CD4-positive, alpha-beta T cell treated with Interleukin-12 subunit alpha and Interleukin-12 subunit beta, for 1 hour (primary cell): Measurements from ENCODE around the gene RPS6KA2.
"Not testable (repeated sequence)": the region's sequence is repeated elsewhere in the genome, so short reads cannot be mapped to it uniquely, and the experiment has no call there.

Source experiments
- DNase-seq: peaks from one replicate; pipeline ENCODE4 v3.0.0-alpha.2; 2020

RPS6KA2 gene

DNA sequence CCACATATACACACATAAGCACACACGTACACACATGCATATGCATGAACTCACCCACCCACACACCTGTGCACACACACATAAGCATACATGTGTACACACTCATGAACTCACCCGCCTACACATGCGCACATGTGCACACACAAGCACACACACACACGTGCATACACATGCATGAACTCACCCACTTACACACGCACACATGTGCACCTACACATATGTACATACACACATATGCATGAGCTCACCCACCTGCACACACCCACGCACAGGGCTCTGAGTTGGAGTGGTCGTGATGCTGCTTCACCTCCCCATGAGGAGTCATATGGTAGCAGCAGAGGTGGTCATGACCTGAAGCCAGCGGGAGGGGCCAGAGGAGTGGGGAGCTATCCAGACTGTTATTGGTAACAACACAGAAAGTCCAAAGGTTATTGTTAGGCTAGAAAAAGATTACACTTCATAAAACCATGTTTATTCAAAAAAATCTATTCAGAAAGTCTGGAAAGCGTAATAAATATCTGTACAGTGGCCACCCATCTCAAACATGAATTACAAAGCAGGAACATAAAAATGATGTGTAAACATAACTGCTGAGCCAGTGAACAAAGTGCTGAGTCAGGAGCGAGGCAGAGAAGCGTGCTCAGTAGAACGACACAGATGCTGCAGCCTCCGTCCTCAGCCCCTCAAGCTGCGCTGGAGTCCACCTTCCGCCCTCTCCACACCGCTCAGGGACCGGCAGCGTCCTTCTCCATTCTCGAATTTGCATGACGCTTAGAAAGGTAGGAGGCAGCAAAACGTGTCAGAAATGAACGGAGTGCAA lies 217.9 kb downstream of the RPS6KA2 start:
- DNase-seq: no peak

DNA sequence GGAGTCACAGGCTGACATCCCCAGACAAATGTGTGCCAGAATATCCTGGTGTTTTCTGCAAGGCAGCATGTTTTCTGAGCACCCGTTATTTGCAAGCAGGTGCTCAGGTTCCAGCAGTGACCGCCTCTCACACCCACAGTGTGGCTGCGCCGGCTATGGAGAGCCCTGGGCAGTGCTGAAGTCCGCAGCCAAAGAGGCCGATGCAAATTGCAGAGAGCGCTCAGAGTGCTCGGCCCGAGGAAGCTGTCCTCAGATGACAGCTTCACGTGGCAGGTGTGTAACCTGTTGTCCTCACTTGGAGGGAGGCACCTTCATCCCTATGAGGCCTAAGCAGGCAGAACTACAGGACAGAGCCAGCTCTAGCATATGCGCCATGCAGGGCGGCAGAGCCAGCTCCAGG lies 220.9 kb downstream of the RPS6KA2 start:
- no peak for DNase-seq

DNA sequence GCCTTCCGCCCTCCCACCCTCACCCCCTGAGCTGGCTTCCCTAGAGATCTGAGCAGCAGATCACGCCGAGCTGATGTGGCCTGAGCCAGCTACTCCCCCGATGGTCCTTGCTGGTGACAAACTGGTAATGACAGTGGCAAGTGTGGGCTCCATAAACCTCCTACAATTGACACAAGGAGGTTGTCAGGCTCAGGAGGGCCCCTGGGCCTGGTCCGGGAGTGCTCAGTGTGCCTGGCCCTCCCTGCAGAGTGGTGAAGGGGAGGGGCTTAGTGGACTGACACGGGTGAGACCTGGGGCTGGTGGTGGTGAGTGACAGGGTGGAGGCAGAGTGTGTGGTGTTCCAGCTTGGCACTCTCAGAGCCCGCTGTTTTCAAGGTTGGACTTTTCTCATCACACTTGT lies 221.7 kb downstream of the RPS6KA2 start:
- DNase-seq: no peak

DNA sequence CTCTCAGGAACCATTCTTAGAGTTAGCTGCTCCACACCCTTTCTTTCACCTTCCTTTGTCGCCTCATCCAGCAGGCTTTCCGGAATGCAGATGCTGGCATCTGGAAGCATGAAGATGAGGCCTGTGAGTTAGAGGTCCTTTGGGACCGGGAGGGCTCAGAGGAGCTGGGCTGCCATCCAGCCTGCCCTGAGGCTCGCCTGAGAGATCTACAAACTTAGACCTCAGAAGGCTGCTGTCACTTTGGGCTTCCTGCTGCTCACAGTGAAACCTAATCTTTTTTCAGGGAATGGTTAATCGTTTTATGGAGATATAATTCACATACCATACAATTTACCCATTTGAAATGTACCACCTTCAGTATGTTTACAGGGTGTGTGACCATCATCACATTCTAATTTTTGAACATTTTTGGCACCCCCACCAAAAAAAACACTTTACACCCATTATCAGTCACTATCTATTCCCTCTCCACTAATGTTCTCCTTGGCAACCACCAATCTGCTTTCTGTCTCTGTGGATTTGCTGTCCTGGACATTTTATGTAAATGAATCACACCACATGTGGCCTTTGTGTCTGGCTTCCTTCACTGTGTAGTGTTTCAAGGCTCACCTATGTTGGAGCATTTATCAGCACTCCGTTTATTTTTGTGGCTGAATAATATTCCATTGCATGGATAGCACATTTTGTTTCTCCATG lies 224.3 kb downstream of the RPS6KA2 start:
- DNase-seq: no peak

DNA sequence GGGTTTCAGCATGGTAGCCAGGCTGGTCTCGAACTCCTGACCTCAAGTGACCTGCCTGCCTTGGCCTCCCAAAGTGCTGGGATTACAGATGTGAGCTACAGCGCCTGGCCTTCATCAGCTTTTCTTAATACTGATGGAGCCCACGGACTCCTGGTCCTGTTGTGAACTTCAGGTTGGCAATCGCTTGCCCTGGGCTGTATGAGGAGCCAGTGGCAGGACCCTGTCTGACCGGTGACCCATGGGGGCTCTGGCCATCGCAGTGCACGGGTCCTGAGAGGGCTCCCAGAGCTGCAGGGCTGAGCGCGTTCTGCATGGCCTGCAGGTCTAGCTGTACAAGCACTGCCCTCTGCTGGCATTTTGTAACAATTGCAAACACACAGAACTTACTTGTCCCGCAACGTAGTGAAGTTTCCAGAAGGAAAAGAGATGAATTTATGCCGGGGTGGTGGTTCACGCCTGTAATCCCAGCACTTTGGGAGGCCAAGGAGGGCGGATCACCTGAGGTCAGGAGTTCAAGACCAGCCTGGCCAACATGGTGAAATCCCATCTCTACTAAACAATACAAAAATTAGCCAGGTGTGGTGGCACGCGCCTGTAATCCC lies 226.3 kb downstream of the RPS6KA2 start:
- DNase-seq: peak; percentile 73

DNA sequence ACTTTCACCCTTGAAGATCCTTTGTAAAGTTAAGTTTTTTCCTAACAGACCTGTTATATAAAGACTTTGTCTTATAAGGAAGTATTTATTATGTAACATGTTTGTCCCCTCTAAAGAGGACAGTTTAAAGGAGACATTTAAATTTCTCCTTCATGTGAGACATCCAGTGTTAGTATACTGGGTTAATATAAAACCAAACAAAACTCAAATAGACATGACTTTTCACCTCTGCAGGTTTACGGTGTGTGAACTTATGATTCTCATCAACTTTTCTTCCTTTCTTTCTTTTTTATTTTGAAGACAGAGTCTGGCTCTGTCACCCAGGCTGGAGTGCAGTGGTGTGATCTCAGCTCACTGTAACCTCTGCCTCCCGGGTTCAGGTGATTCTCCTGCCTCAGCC lies 226.9 kb downstream of the RPS6KA2 start:
- DNase-seq: no peak

DNA sequence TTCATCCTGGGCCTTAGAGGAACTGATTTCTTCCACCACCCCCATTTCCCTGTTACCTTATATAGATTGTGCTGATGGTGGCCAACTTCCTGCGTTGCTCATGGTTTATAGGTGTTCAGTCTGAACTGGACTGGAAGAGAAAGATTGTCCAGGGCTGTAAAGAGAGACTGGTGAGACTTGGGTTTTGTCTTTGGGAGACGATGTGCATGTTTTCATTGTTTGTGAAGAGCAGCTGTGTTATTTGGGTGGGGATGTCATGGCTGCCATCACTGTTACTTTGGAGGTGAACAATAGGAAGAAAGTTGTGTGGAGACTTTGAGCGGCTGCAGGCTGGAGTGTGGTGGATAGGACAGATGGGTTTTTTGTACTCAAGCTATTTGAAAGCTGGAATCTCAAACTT lies 228.7 kb downstream of the RPS6KA2 start:
- DNase-seq: no peak

DNA sequence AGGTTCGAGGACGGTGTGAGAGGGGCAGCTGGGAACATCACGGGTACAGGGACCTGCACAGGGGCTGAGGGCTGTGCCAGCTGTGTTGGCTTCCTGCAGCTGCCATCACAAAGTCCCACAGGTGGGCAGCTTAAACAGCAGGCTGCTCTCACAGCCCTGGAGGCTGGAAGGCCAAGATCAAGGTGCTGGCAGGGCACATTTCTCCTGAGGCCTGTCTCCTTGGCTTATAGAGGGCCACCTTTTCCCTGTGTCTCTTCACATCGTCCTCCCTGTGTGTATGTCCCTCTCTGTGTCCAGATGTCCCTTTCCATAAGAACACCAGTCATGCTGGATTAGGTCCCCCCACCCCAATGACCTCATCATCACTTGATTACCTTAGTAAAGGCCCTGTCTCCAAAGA lies 229.2 kb downstream of the RPS6KA2 start:
- DNase-seq: no peak

DNA sequence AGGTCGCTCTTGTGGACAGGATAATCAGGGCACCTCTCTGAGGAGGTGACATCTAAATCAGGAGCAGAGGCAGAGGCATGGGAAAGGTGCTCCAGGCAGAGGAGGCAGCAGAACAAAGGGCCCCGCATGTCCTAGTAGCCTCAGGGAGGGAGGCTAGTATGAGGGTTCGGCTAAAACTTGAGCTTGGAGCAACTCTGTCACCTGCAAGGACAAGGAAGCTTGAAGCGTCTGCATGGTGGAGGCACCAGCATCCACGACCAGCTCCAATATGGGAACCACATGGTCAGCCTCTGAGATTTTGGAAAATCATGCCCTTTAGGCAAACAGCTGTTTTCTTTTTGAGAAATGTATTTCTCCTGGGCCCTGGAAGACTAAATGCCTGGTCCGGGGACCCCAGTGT lies 231.3 kb downstream of the RPS6KA2 start:
- DNase-seq: no peak

DNA sequence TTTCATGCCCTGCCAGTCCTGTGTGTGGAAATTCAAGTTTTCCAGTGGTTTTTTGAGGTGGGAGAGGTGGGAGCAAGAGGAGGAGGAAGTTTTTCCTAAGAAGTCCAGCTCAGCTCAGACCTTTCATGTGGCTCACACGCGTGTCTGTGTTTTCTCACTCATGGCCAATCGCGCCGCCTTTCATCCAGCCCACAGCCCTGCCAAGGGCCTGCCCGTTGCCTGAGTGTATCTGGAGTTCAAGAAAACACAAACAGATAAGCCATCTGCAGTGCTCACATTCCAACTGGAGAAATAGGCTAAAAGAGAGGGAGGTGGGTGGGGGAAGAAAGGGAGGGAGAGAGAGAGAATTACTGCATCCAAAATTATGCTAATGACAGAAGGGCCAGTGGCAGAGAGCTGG lies 231.7 kb downstream of the RPS6KA2 start:
- no peak for DNase-seq

DNA sequence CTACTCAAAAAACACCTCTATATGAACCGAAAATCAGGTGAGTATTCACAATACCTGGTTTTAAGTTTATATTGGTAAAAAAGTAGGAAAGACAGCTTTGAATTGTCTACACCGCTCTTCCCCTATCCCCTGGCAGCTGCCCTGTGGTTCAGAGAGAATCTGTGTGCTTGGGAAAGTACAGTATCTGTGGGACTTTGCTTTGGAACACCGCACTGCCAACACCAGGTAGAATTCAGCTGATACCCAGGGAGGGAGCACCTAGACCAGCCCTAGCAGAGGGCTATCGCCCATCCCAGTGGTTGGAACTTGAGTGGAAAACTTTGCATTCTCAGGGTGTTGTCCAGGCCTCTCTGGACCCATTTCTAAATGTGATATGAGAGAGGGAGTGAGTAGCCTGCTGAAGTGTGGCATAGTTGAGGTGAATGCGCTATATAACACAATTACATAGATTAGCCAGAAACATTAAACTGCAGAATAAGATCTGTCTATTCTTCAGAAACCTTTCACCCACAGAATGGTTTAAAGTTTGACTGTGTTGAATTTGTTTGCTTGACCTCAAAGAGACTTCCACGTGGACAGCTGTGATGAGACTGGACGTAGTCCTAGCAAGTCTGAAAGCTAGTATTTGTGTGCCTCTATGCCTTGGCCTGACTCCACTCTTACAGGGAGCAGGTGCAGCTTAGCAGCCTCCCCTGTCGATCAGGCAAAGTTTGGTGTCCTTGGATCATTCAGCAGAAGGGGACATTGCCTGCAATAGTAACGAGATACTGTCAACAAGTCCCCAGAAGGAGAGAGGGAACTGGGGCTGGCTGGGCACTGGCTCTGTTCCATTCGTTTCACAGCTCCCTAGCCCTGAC lies 232.8 kb downstream of the RPS6KA2 start:
- DNase-seq: no peak

DNA sequence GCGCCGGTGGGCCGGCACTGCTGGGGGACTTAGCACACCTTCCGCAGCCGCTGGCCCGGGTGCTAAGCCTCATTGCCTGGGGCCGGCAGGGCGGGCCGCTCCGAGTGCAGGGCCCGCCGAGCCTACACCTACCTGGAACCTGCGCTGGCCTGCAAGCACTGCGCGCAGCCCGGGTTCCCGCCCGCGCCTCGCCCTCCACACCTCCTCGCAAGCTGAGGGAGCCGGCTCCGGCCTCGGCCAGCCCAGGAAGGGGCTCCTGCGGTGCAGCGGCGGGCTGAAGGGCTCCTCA lies 233.6 kb downstream of the RPS6KA2 start:
- no peak for DNase-seq

DNA sequence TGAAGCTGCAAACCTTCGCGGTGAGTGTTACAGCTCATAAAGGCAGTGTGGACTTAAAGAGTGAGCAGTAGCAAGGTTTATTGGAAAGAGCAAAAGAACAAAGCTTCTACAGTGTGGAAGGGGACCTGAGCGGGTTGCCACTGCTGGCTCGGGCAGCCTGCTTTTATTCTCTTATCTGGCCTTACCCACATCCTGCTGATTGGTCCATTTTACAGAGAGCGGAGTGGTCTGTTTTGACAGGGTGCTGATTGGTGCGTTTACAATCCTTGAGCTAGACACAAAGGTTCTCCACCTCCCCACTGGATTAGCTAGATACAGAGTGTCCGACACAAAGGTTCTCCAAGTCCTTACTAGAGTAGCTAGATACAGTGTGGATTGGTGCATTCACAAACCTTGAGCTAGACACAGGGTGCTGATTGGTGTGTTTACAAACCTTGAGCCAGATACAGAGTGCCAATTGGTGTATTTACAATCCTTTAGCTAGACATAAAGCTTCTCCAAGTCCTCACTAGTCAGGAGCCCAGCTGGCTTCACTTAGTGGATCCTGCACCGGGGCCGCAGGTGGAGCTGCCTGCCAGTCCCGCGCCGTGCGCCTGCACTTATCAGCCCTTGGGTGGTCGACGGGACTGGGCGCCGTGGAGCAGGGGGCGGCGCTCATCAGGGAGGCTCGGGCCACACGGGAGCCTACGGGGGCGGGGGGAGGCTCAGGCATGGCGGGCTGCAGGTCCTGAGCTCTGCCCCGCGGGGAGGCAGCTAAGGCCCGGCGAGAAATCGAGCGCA lies 234.1 kb downstream of the RPS6KA2 start:
- DNase-seq: not testable (repeated sequence)

DNA sequence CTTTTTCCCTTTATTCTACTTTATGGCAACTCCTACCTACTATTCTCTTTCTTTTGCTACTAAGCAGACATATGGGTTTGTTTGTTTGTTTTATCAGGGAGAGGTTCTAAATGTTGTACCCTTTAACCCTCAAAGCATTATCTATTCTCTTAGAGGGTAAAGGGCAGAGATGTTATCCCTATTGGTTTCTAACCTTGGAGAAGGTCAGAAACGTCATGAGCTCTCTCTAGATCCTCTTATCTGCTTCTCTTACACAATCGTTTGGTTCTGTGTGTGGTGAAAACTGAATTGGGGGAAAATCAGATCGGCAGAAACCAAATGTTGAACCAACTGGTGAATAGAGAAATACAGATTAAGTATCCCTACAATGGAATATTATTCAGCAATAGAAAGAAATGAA lies 237.9 kb downstream of the RPS6KA2 start:
- no peak for DNase-seq

DNA sequence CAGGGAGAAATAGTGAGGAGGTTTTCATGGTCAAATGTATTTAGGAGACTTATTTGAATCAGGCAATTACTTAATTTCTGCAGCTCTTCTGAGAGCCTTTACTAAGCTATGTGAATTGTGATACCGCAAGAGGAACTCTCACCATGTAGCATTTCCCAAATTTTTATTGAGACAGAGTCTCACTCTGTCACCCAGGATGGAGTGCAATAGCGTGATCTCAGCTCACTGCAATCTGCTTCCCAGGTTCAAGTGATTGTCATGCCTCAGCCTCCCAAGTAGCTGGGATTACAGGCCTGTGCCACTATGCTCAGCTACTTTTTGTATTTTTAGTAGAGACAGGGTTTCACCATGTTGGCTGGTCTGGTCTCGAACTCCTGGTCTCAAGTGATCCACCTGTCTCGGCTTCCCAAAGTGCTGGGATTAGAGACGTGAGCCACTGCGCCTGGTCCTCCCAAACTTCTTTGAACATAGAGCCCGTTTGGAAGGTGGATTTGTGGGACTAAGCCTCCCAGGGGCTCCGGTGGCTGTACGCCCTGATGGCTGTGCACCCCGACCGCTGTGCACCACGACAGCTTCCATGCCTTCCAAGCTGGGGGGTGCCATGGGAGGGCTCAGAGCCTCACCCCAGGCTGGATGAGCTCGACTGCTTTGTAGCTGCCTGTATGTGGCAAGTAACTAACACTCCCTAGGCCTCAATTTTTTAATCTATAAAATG lies 238.6 kb downstream of the RPS6KA2 start:
- no peak for DNase-seq

DNA sequence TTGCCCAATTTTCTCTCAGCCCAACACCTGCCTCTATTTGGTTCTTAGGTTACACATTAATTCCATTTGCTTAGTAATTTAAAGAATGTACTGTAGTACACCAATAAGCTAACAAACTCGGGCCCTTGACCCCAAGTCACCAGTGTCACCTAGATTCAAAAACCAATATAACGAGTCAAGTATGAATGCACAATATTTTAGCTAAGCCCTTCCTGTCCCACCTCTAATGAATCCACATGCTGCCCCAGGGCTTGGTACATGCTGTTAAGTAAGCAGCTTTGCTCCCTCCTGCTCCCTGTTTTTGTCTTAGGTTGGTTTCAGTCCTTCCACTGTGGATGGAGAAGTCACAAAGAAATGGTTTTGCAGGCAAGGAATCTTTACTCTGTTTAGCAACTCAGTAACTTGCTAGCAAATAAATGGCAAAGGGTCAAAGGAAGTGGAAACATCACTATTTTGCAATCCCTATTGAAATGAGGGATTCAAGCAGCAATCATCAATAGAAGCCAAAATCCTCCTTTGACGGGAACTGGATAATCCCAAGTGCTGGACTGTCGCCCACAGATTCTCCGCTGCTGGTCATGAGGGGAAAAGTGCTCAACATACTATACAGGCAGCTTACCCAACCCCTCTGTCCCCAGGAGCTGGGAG lies 239.3 kb downstream of the RPS6KA2 start:
- no peak for DNase-seq

DNA sequence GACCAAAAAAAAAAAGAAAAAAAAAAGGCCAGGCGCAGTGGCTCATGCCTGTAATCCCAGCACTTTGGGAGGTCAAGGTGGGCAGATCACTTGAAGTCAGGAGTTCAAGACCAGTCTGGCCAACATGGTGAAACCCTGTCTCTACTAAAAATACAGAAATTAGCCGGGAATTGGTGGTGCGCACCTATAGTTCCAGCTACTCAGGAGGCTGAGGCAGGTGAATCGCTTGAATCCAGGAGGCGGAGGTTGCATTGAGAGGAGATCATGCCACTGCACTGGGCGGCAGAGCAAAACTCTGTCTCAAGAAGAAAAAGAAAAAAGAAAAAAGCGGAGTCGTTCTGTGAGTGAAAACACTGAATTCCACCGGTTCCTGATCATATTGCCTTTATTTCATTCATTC lies 240.0 kb downstream of the RPS6KA2 start:
- not testable (repeated sequence) for DNase-seq

DNA sequence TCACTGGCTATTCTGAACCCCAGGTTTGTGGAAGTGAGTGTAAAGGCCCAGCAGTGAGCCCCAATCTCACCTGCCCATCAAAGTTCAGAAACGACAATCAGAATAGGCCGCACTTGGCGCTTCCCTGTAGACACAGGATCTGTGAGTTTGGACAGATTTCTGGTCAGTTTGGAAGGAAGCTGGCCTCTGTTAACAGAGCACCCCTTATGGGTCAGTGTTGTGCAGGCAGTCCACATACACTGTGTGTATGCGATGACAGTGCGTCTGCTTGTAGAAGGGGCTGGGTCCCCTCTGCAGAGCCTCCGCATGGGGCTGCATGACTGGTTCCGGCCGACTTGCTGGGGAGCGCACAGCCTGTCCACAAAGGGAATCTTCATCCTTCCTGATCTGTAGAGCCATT lies 240.9 kb downstream of the RPS6KA2 start:
- DNase-seq: no peak

DNA sequence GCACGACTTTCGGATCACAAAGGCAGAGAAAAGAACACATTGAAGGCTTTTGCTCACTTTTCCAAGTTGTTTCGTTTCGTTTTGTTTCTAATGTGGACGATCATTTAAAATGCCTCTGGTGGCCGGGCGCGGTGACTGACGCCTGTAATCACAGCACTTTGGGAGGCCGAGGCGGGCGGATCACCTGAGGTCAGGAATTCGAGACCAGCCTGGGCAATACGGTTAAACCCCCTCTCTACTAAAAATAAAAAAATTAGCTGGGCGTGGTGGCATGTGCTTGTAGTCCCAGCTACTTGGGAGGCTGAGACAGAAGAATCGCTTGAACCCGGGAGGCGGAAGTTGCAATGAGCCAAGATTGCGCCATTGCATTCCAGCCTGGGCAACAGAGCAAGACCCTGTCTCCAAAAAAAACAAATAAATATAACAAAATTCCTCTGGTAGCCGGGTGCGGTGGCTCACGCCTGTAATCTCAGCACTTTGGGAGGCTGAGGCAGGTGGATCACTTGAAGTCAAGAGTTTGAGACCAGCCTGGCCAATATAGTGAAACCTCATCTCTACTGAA lies 243.2 kb downstream of the RPS6KA2 start:
- peak; percentile 38 for DNase-seq

DNA sequence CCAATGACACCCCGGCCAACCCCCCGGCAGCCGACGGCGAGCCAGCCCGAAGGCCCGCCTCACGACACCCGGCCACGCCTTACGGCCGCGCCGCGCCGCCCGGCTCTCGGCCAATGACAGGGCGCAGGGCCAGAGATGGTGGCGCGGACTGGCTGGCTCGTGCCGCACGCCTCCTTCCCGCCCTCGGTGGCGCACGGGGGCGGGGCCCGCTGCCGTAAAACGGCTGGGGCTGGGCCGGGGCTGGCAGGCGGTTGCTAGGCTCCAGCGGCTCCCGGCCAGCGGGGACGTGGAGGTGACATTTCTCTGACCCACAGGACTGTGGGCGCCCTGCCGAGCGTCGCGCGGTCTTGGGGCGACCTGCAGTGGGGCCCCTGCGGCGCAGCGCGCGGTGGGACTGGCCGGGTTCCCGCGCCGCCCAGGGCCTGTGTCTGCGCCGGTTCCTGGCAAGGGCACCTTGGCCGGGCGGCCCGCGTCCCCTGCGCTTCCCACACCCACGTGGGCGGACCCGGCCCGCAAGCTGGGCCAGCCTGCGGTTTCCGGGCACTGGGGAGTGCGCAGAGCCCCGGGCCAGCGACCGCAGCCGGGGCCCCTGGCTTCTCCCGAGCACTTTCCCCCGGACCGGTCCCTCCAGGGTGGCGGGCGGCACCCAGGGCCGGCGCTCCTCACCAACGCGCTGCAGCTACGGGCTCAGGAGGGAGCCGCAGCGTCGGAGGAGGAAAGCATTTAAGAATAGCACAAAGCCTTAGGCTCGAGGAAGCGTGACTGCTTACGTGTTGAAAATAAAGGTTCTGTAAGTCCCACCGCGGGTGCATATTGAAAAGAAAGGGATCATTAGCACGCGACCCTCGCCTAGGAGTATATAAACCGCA lies 243.9 kb downstream of the RPS6KA2 start, which contains the start of gene MPC1:
MPC1 (minus strand) TSS at position 8 of the 869 bp plus-strand sequence. CDS start 64 bp downstream, outside the sequence.
- DNase-seq: peak; percentile 95
